OCI-LY1 (cell line): Measurements from ENCODE around the gene CPSF4L.

Experiments used
- EZH2 ChIP-seq: fragments of 200-600 bp; sonication (generic), shearing (Covaris generic); IDR thresholded peaks from 2 replicates; pipeline ENCODE4 v1.8.0; 2017; ENCODE audit warnings: borderline replicate concordance, mixed run types, mild to moderate bottlenecking, antibody characterized with exemption, low read length, moderate library complexity, mixed read lengths
- TF ChIP-seq, protein P1 (sequence below): fragments of 200-600 bp; sonication (generic), shearing (Covaris generic); IDR thresholded peaks from 2 replicates; pipeline ENCODE4 v1.5.1; 2017; ENCODE audit warnings: mild to moderate bottlenecking, antibody characterized with exemption, low read length, moderate library complexity, mixed read lengths

DNA sequence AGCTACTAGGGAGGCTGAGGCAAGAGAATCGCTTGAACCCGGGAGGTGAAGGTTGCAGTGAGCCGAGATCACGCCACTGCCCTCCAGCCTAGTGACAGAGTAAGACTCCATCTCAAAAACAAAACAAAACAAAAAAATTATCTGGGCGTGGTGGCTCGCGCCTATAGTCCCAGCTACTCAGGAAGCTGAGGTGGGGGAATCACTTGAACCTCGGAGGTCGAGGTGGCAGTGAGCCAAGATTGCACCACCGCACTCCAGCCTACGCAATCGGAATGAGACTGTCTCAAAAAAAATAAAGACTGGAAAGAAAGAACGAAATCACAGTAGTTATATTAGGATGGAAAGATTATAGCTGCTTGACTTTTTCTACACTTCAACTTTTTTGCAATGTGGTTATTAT lies 49.9 kb downstream of the CPSF4L start:
- TF ChIP-seq, protein P1, sequence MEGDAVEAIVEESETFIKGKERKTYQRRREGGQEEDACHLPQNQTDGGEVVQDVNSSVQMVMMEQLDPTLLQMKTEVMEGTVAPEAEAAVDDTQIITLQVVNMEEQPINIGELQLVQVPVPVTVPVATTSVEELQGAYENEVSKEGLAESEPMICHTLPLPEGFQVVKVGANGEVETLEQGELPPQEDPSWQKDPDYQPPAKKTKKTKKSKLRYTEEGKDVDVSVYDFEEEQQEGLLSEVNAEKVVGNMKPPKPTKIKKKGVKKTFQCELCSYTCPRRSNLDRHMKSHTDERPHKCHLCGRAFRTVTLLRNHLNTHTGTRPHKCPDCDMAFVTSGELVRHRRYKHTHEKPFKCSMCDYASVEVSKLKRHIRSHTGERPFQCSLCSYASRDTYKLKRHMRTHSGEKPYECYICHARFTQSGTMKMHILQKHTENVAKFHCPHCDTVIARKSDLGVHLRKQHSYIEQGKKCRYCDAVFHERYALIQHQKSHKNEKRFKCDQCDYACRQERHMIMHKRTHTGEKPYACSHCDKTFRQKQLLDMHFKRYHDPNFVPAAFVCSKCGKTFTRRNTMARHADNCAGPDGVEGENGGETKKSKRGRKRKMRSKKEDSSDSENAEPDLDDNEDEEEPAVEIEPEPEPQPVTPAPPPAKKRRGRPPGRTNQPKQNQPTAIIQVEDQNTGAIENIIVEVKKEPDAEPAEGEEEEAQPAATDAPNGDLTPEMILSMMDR, result no peak
- no peak for TF ChIP-seq EZH2
